ENCODE data around the gene EXTL1.

EXTL1 gene

GRCh38 chr1:26041401-26041800 lies 19.8 kb downstream of the EXTL1 start:
- Histone ChIP-seq H3K4me3 (ENCODE audit: severe bottlenecking) (no peak overlapping the region), H3K9me3 (ENCODE audit: severe bottlenecking) (no peaks in the 10 kb centered on the region), H3K4me1 (ENCODE audit: insufficient read depth, poor library complexity, severe bottlenecking) (peaks cover 3% of the 10 kb centered on the region), H3K36me3 (ENCODE audit: low read depth) (no peaks in the 10 kb centered on the region), H3K27me3 (ENCODE audit: insufficient read depth, poor library complexity, severe bottlenecking) (peaks cover 26% of the 10 kb centered on the region), H3K27ac (ENCODE audit: poor library complexity, severe bottlenecking) (no peak overlapping the region)
- ATAC-seq (ENCODE audit: low read depth) (no peak), DNase-seq (ENCODE audit: low spot score) (no peak)
- no peak for TF ChIP-seq CTCF (IDR thresholded peaks at IDR 0.05; ENCODE audit: poor library complexity, severe bottlenecking)

GRCh38 chr1:26041978-26042377 lies 20.4 kb downstream of the EXTL1 start:
- H3K36me3 ChIP-seq (ENCODE audit: low read depth): no peaks in the 10 kb centered on the region
- no peak for TF ChIP-seq CTCF (IDR thresholded peaks at IDR 0.05; ENCODE audit: poor library complexity, severe bottlenecking)
- H3K4me3 ChIP-seq (ENCODE audit: severe bottlenecking): no peak overlapping the region
- H3K27ac ChIP-seq (ENCODE audit: poor library complexity, severe bottlenecking): no peak overlapping the region
- DNase-seq (ENCODE audit: low spot score): no peak
- H3K4me1 ChIP-seq (ENCODE audit: insufficient read depth, poor library complexity, severe bottlenecking): no peaks in the 10 kb centered on the region
- peaks cover 32% of the 10 kb centered on the region for H3K27me3 ChIP-seq (ENCODE audit: insufficient read depth, poor library complexity, severe bottlenecking)
- H3K9me3 ChIP-seq (ENCODE audit: severe bottlenecking): no peaks in the 10 kb centered on the region
- ATAC-seq (ENCODE audit: low read depth): no peak

DNA sequence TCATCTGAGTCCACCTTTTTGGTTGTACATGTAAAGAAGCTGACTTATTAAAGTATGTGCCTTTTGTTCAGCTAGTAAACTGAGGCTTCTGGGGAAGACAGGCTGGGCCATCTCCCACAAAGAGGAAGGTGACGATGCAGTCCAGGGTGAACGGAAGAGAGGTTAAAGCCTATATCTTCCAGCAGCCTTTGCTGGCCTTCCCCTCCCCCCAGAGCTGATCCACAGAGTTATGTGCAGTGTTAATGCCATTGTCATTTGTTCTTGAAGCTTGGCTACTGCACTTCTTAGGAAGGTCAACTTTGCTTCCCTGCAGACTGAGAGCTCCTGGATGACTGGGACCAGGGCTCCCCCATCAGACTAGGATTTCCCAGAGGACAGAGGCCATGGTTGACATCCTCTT lies 22.2 kb downstream of the EXTL1 start:
- Histone ChIP-seq H3K27me3 (ENCODE audit: insufficient read depth, poor library complexity, severe bottlenecking) (peaks cover 50% of the 10 kb centered on the region), H3K36me3 (ENCODE audit: low read depth) (no peaks in the 10 kb centered on the region), H3K27ac (ENCODE audit: poor library complexity, severe bottlenecking) (no peak overlapping the region), H3K4me3 (ENCODE audit: severe bottlenecking) (no peak overlapping the region), H3K4me1 (ENCODE audit: insufficient read depth, poor library complexity, severe bottlenecking) (no peaks in the 10 kb centered on the region), H3K9me3 (ENCODE audit: severe bottlenecking) (no peaks in the 10 kb centered on the region)
- ATAC-seq (ENCODE audit: low read depth) (no peak), DNase-seq (ENCODE audit: low spot score) (no peak)
- no peak for TF ChIP-seq CTCF (IDR thresholded peaks at IDR 0.05; ENCODE audit: poor library complexity, severe bottlenecking)

- no peak for DNase-seq (ENCODE audit: low spot score)
- peaks cover 52% of the 10 kb centered on the region for H3K27me3 ChIP-seq (ENCODE audit: insufficient read depth, poor library complexity, severe bottlenecking)
Measured at GRCh38 chr1:26044414-26044813, 22.8 kb downstream of the EXTL1 start.

More at GRCh38 chr1:26044414-26044813, 22.8 kb downstream of the EXTL1 start:
- no peak for TF ChIP-seq CTCF (IDR thresholded peaks at IDR 0.05; ENCODE audit: poor library complexity, severe bottlenecking)
- no peak overlapping the region for H3K4me3 ChIP-seq (ENCODE audit: severe bottlenecking)
- no peak overlapping the region for H3K27ac ChIP-seq (ENCODE audit: poor library complexity, severe bottlenecking)
- no peak for ATAC-seq (ENCODE audit: low read depth)
- no peaks in the 10 kb centered on the region for H3K9me3 ChIP-seq (ENCODE audit: severe bottlenecking)
- H3K36me3 ChIP-seq (ENCODE audit: low read depth): no peaks in the 10 kb centered on the region
- H3K4me1 ChIP-seq (ENCODE audit: insufficient read depth, poor library complexity, severe bottlenecking): no peaks in the 10 kb centered on the region

Measured in RWPE2 (cell line).